ENCODE measurements around the gene NFATC1.

NFATC1 gene

GRCh38 chr18:79554321-79554720 lies 158.6 kb downstream of the NFATC1 start:
- no peak for DNase-seq (ENCODE audit: low spot score)

DNA sequence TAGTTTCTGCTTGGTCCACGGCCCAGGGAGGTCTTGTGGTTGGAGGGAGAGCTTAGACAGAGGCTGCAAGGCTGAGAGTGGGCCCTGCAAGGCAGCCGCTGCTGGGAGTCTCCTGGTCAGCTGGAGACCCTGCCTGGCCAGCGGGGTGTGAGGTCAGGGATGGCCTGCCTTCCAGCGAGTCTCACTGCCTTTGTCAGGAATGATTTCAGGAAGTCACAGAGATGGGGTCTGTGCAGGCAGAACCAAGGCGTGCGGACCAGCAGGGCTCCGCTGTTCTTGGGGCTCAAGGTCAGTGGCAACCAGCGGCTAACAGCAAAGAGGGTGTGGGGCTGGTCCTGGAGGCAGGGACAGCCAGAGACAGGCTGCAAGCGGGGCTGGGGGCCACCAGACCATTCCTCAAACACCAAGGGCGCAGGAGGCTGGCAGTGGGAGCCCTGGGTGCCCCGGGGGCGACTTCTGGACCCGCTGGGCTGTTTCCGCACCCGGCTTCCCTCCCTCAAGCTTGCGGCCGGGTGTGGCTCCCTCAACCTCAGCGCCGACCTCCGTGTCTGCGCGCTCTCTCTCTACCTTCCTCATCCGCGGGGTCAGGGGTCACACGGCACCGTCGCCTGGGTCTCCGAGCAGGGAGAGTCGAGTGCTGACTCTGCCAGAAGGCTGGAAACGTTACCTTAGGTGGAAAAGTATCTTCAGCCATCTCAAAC lies 159.4 kb downstream of the NFATC1 start:
- no peak for DNase-seq (ENCODE audit: low spot score)

GRCh38 chr18:79555885-79556284 lies 160.2 kb downstream of the NFATC1 start:
- no peak for DNase-seq (ENCODE audit: low spot score)

GRCh38 chr18:79556829-79557585 lies 161.3 kb downstream of the NFATC1 start:
- no peak for DNase-seq (ENCODE audit: low spot score)

DNA sequence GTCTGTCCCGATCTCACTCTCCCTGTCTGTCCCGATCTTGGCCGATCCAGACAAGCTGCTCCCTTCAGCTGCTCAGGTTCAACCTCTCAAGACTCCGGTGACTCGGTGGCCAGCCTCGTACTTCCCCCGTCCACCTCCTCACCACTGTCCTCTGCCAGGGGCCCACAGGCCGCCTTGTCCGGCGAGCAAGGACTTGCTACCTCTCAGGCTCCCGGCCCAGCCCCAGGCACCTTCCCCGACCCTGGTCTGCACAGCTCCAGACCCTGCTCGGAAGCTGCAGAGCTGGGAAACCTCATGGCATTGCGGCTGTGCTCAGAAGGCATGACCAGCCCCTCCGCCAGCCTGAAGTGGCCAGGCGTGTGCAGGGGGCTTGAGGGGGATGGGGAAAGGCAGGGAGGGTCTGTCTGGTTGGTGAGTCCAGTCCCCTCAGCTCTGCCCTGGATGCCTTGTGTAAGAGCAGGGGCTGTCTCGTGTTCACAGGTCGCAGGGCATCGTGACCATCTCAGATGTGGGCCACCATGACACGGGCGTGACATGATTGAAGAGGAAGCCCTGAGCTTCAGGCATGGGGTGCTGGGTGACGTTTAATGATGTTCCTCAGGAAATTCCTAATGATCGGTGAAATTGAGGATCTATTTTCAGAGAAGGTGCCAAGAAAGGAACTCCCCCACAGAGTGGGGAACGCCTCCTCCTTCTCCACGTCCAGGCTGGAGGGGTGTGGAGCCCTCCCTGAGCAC lies 162.6 kb downstream of the NFATC1 start:
- DNase-seq (ENCODE audit: low spot score), result no peak

GRCh38 chr18:79558933-79559416 lies 163.2 kb downstream of the NFATC1 start:
- no peak for DNase-seq (ENCODE audit: low spot score)

GRCh38 chr18:79559436-79559835 lies 163.7 kb downstream of the NFATC1 start:
- no peak for DNase-seq (ENCODE audit: low spot score)

DNA sequence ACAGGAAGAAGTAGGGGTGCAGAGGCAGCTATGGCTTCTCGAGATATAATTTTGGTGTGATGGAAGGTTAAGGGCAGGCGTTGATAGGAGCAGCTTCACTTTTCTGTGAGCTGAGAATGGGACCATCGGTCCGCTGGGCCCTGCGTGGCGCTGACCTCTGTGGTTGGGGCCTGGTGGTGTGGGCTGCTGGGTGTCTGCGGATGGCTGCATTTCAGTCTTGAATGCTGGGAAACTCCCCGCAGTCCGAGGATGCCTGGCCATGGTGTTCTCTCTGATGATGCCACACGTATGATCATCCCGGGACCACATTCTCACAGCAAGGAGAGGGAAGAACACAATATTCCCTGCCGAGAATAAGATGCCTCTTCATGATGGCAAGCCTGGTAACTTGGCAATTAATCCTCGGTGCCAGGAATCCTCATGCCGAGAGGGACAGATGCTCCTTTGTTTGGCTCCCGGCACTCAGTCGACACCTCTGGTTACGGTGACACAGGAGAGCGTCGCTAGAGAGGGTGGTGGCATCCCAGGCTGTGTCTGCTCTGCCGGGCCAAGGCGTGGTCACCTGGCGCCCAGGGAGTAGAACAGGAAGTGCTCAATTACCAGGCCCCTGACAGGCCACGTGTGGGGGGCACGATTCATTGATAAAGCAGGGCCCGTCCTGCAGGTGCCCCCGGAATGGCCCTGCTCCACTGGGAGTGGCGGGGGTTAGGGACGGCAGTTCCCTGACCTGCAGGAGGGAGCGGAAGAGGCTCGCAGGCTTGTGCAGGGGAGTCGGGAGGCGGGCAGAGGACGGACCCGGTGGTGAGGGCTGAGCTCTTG lies 164.5 kb downstream of the NFATC1 start:
- no peak for DNase-seq (ENCODE audit: low spot score)

DNA sequence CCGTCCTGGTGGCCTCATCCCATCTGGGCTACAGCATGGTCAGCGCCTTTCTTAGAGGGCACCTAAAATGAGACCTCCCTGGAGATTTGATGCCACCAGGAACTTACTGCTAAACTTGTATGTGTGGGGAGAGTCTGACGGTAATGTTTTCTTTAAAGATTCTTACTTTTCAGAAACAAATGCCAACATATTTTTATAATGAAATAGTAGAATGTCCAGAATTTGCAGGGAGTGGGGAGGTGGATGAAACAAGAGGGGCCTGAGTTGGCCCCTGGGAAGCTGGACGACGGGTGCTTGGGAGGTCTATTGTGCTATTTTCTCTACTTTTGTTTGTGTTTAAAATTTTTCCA lies 165.1 kb downstream of the NFATC1 start:
- DNase-seq (ENCODE audit: low spot score), result no peak

DNA sequence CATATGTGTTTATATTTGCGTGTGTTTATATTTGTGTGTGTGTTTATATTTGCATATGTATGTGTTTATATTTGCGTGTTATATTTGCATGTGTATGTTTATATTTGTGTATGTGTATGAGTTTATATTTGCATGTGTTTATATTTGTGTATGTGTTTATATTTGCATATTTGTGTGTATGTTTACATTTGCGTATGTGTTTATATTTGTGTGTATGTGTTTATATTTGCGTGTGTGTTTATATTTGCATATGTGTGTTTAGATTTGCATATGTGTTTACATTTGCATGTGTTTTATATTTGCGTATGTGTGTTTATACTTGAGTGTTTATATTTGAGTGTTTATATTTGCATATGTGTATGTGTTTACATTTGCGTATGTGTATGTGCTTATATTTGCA lies 168.2 kb downstream of the NFATC1 start:
- no peak for DNase-seq (ENCODE audit: low spot score)

DNA sequence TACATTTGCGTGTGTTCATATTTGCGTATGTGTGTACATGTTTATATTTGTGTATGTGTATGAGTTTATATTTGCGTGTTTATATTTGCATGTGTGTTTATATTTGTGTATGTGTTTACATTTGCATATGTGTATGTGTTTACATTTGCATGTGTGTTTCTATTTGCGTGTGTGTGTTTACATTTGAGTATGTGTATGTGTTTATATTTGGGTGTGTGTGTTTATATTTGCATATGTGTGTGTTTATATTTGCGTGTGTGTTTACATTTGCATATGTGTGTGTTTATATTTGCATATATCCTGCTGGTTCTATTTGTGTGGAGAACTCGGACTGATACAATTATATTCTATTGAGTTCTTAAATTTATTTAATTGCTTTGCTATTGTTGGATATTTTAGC lies 168.7 kb downstream of the NFATC1 start:
- DNase-seq (ENCODE audit: low spot score), result no peak

GRCh38 chr18:79566771-79567431 lies 171.2 kb downstream of the NFATC1 start:
- DNase-seq (ENCODE audit: low spot score), result no peak

DNA sequence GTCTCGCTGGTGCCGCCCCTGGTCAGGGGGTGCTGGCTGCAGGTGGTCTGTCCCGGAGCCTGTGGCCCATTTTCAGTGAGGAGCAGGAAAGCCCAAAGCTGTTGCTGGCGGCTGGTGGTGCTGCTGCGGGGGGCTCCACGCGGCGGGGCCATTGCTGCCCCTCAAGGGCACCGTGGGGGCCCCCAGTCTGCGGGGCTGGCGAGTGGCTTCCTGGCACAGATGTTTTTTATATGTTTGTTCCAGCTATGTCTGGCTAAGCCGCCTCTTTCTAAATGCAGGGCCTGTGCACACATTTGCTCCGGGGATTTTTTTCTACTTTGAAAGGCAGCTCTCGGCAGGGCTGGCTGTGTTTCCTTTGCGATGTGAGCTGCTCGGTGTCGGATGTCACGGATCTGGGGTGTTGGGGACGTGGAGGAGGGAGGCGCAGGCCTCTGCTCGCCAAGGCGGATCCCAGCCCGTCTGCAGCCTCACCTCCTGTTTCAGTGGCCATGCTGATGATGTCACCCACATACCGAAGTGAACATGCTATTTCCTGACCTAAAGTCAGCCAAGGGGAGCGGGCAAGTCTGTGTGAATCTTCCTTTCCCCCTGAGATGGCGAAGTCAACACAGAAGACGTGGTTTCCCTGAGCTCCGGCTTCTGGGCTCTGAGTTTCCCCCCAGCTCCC lies 171.9 kb downstream of the NFATC1 start:
- no peak for DNase-seq (ENCODE audit: low spot score)

DNA sequence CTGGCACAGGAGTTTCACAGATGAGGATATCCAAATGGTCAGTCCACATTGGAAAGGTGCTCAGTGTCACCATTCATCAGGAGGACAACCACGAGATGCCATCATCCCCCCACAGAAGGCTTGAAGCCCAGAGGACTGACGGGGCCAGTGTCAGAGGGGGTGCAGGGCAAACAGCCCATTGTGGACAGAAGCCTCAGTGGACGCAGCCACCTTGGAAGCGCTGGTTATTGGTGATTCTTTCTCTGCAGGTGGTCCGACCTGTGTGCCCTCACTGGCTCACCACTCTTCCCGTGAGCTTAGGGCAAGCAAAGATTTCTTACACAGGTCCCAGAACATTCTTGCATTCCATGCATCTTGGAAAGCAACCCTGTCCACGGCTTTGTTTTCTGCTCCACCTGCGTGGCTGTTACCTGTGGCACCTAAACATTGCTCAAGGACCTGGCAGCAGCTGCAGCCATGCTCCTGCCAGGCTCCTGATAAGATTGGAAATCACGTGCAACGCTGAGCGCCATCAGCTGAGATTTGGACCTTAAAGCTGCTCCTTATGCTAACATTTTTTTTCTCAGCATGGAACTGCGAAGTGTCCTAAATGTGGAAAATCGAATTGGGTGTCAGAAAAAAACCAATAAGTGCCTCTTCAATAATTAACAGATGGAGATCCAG lies 172.9 kb downstream of the NFATC1 start:
- DNase-seq (ENCODE audit: low spot score), result no peak

GRCh38 chr18:79569720-79570119 lies 174.0 kb downstream of the NFATC1 start:
- DNase-seq (ENCODE audit: low spot score), result no peak

- no peak for DNase-seq (ENCODE audit: low spot score)
Observed at GRCh38 chr18:79570266-79571201, 174.8 kb downstream of the NFATC1 start.

- no peak for DNase-seq (ENCODE audit: low spot score)
Observed at GRCh38 chr18:79571211-79572092, 175.7 kb downstream of the NFATC1 start.
